ENCODE results near the gene MARF1.

DNA sequence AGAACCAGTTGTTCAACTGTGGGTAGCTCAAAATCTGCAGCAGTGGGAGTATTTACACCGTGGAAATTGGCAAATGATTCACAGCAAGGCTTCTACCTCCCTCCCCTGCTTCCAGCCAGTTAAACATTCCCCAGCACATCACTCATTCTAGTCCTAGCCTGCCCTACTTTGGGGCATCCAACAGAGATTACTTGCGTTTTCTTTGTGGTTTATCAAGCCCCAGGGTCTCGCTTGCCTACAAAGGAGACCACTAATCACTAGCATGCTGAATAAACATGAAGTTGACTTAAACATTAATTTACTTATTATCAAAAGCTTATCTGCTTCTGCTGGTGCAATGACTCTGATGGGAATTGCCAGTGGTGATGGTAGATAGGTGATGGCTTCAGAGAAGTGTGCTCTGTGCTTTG is 94.5 kb downstream of the MARF1 start:
- TF ChIP-seq, protein P1, sequence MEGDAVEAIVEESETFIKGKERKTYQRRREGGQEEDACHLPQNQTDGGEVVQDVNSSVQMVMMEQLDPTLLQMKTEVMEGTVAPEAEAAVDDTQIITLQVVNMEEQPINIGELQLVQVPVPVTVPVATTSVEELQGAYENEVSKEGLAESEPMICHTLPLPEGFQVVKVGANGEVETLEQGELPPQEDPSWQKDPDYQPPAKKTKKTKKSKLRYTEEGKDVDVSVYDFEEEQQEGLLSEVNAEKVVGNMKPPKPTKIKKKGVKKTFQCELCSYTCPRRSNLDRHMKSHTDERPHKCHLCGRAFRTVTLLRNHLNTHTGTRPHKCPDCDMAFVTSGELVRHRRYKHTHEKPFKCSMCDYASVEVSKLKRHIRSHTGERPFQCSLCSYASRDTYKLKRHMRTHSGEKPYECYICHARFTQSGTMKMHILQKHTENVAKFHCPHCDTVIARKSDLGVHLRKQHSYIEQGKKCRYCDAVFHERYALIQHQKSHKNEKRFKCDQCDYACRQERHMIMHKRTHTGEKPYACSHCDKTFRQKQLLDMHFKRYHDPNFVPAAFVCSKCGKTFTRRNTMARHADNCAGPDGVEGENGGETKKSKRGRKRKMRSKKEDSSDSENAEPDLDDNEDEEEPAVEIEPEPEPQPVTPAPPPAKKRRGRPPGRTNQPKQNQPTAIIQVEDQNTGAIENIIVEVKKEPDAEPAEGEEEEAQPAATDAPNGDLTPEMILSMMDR (IDR thresholded peaks at IDR 0.05): no peak
- TF ChIP-seq POLR2A (IDR thresholded peaks at IDR 0.05): no peak

Data from uterus (tissue), 2 donors.